Mesangial cell (primary cell): ENCODE results near the gene CAMSAP2. TPM values are rescaled to one million over a fixed set of nuclear protein-coding genes. Genes with fewer than 3 reads are reported as not detected.

ENCODE experiments used
- total RNA-seq: library from RNA; depleted of rRNA; stranded (reverse); fragments of >200 nt; gene quantifications from 2 replicates; pipeline ENCODE4 v1.2.3, GENCODE V29; 2015

Gene CAMSAP2
- total RNA-seq: 10.9 and 14.7 TPM in 2 replicates

GRCh38 chr1:200738327-200738948, at the start of gene CAMSAP2:
TSS of gene CAMSAP2 (plus strand) at chr1:200738893. CDS start at chr1:200739828, 935 bp downstream.

GRCh38 chr1:200872446-200873115, 133.9 kb downstream of the CAMSAP2 start, which contains the start of gene GPR25:
TSS of gene GPR25 (plus strand) at chr1:200872981. CDS start at chr1:200873038, 57 bp downstream.

GRCh38 chr1:200894712-200895442, 156.2 kb downstream of the CAMSAP2 start, which contains the start of gene INAVA:
TSS of gene INAVA (plus strand) at chr1:200894900. CDS start at chr1:200898401, 3,501 bp downstream.

Other genes with a start within 250 kb of the CAMSAP2 start
- 0.63 and 13.9 TPM in 2 replicates for gene KIF14, start 118.1 kb upstream of the CAMSAP2 start, total RNA-seq
- 6.8 and 7.8 TPM in 2 replicates for gene DDX59, start 69.0 kb upstream of the CAMSAP2 start, total RNA-seq
- 0.33 TPM in 1 of 2 replicates, not detected in the other for gene GPR25, start 134.1 kb downstream of the CAMSAP2 start, total RNA-seq
- 23.2 and 35.4 TPM in 2 replicates for gene INAVA, start 156.0 kb downstream of the CAMSAP2 start, total RNA-seq